ENCODE data around the gene DEAF1.
"Not testable (repeated sequence)": the region's sequence is repeated elsewhere in the genome, so short reads cannot be mapped to it uniquely, and the experiment has no call there.

DEAF1 gene

DNA sequence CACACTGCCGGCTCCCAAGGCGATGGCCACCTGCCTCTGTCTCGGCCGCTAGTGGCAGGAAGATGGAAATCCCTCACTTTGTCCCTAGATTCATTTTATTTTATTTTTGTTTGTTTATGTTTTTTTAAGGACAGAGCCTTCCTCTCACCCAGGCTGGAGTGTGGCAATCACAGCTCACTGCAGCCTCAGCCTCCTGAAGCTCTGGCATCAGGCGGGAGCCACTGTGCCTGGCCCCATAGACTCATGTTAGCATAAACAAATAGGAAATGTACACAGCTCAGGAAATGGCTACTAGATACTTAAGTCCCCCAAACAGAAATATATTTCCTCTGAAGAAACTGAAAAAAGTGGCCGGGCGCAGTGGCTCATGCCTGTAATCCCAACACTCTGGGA is 4.1 kb upstream of the DEAF1 start:
- DNase-seq, result no peak

DNA sequence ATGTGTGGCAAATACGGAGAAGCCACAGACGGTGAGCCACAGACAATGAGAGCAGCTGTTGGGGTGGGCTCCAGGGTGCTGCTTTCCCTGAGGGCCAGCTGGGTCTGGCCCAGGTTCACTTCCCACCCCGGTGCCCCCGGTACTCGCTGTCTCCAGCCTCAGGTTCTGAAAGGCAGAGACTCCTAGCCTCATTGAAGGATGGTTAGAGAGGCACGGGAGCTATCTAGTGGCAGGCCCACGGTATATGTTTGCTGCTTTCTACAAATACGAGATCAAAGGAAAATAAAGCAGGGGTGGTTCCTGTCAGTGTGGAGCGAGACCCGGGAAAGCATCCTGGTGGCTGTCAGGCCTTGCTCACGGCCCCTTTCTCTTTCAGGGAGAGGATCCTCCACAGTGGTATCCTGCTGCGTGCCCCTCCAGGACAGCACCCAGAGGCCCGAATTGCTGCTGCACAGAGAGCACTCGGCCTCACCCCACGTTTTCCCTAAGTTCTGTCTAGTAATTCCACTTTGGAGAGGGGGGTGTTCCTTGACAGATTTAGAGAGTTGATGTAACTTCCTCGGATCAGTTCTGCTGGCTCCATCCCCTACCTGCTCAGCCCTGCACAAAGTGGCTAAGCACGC is 3.6 kb upstream of the DEAF1 start:
- no peak for DNase-seq

DNA sequence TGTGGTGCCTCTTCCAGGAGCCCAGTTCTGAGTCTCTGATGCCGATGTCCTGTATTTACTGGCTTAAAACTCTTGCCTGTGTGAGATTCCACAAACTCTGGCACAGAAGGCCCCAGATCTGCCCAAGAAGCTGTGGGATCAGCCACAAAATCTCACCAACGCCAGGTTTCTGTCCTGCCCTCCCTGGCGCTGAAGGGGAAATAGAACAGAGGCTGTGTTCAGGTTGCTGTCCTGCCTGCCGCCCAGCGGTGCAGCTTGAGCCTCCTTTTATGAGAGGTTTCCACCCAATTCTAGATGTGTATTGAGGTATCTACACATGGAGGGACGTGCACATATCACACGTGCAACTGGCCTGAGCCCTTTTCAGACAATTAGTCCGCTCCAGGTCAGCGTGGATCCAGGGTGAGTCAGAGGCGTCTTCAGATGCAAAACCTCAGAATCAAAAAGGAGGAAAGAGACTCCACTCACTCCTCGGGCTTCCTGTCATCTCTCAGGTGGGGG is 2.8 kb upstream of the DEAF1 start:
- DNase-seq, result no peak

- no peak for DNase-seq
Observed at GRCh38 chr11:696955-697491, 2.0 kb upstream of the DEAF1 start.

- DNase-seq, result peak; percentile 98
Observed at GRCh38 chr11:695538-696248, 671 bp upstream of the DEAF1 start, which contains the start of gene TMEM80. TMEM80 (plus strand) TSS chr11:695816; CDS start chr11:695828, 12 bp downstream.

DNA sequence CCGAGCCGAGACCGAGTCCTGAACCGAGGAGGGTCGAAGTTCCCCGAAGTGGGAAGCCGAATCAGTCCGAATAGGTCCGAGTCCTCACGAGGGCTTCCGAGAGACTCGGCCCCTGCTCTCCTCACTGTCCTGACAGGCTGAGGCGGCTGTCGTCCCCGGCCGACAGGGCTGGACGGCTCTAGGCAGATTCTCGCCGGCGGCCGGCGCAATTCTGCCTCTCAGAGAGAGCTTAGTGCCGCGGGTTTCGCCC is 191 bp upstream of the DEAF1 start:
- no peak for DNase-seq

- DNase-seq, result no peak
Observed at GRCh38 chr11:693887-694562, 997 bp downstream of the DEAF1 start.

GRCh38 chr11:693415-693831 is 1.6 kb downstream of the DEAF1 start:
- no peak for DNase-seq

GRCh38 chr11:692824-693414 is 2.1 kb downstream of the DEAF1 start:
- no peak for DNase-seq

DNA sequence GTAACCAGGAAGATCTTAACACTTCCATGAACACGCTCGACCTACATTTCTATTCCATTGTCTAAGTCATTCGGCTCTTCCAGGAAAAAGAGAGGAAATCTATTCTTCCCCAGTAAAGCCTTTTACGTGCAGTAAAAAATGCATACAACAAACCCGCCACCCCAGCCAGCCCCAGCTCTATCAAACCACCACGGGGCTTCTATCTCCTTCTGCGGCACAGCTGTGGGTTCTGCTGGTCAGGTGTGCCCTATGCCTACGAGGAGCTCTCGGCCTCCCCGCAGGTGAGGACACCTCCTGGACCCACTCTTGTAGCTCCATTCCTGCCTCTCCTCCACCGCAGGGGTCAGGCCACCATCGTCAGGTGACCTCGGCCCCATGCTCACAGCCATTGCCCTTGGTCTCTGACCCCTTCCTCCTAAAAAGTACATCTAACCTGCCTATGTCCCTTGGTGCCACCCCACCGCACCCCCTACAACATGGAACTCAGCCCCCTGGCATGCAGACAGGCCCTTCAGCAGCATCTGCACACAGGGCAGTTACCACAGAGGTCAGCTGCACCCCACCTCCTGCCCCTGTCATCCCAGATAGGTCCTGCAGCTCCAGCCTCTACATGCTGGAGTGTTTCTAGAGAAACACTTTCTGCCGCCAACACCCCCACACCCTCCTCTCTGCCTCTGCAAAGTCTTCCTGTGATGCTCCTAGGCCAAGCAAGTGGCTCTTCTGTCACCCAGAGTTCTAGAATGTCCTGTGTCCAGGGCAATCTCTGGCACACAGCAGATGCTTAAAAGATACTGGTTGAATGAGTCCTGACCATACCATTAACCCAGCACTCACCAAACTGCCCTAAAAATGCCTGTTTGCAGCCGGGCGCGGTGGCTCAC is 3.1 kb downstream of the DEAF1 start:
- DNase-seq, result no peak

- no peak for DNase-seq
Observed at GRCh38 chr11:690738-691633, 4.0 kb downstream of the DEAF1 start.

- not testable (repeated sequence) for DNase-seq
Observed at GRCh38 chr11:690244-690643, 4.8 kb downstream of the DEAF1 start.

- no peak for DNase-seq
Observed at GRCh38 chr11:689625-690024, 5.4 kb downstream of the DEAF1 start.

- no peak for DNase-seq
Observed at GRCh38 chr11:688681-689080, 6.3 kb downstream of the DEAF1 start.

DNA sequence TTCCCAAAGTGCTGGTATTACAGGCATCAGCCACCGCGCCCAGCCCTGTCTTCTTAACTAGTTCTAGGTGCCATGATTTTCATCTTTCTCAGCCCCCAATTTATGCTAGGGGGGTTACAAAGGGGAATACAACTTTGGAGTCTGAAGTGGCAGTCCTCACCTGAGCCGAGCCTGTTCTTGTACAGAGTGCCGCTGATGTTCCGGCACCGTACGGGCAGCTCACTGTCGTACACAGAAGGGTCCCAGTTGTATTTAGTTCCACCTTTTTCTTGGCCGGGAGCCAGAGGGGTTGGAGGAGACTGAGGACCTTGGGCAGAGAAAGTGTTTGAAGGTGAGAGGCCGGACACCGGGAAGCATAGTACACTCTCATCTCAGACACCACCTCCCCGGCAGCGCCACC is 7.3 kb downstream of the DEAF1 start:
- DNase-seq, result no peak

DNA sequence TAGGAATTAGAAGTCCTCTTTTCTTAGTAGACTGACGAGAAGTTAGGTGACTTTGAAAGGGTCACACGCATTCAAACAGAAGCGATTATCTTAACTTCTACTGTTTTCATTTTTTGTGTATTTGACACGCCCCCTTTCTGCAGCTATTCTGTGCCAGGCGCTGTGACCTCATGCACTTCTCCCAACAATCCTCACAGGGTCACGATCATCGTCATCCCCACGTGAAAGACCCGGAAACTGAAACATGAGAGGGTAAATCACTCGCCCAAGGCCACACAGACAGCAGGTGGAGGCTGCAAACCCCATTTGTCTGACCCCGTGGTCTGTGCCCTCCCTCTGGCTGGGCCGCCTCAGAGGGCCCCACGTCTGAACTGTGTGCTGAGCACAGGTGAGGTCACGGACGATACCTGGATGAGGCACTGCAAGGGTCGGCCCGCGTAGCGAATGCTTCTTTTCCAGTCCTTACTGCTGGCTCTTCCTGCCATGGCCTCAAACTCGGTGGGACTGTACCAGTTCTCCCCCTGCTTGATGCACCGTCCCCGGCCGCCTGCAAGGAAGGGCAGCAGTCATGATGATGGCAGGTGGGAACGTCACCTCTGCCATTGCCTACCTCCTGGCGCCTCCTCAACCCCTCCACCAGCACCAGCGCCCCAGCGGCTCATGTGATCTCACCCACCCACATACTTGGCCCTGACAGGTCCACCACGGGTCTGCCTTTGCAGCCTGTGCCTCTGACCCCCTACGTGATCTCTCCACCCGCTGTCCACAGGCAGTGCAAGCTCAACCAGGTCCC is 8.4 kb downstream of the DEAF1 start:
- no peak for DNase-seq

- peak; percentile 67 for DNase-seq
Observed at GRCh38 chr11:680970-681369, 14.1 kb downstream of the DEAF1 start.

GRCh38 chr11:680476-680875 is 14.5 kb downstream of the DEAF1 start:
- no peak for DNase-seq

DNA sequence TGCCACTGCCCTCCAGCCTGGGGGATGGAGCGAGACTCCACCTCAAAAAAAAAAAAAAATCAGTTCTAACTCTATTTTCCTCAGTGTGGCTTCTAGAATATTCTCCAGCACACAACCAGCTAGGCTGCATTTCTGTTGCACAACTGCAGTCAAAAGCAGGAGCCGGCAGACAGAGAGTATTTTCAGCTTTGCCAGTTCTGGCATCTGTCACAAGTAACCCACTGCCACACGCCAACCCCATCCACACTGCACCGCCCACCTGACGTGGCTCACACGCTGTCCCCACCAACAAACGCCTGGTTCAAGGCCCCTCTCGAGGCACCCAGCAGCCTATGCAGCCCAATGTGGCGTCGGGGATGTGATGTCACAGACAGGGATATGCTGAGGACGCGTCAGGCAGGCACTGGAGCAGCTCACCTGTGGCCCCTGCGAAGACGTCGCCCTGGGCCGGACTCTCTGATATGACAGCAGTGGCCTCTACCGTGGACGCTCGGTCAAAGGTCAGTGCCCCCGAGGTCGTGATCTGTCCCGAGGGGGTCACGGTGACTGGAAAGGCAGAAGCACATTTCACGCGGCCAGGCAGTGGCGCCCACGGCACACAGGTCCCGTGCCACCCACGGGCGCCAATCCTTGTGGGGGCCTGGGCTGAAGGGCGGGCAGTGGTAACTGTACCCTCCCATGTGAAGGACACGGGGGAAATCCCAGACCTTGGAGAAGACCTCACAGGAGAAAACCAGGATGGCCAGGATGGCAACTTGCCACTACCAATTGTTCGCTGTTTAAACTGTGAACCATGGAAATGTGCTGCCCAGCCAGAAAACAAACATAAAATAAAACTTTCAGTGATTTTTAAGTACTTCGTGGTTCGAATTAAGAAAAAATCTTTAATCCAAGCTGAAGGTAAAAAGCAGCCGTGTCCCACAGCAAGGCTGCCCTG is 15.5 kb downstream of the DEAF1 start:
- DNase-seq, result no peak
